Stomach (tissue), 9 donors: ENCODE results near the gene MYO1H. TPM values are rescaled to one million over a fixed set of nuclear protein-coding genes. Genes with fewer than 3 reads are reported as not detected.

Source experiments
- DNase-seq, 2 donors: peaks; one replicate each; pipeline versions ENCODE4 v3.0.0 to v3.0.0-alpha.2; 2013 to 2019
- H3K27ac ChIP-seq, 5 donors: fragments of 200-600 bp in 4 of 5; sonication (generic) in 4 of 5; one replicate each; pipeline ENCODE4 v1.5.1; 2013 to 2019; ENCODE audit warnings: mild to moderate bottlenecking in 1 of 5, moderate library complexity in 1 of 5
- H3K27me3 ChIP-seq, 3 donors: fragments of 200-600 bp; sonication (generic); one replicate each; pipeline ENCODE4 v1.5.1; 2017 to 2019; ENCODE audit warnings: mixed run types in 1 of 3
- H3K36me3 ChIP-seq, 4 donors: fragments of 200-600 bp; sonication (generic); 1 replicate in 3 of 4; 2 replicates in 1 of 4; pipeline ENCODE4 v1.5.1; 2016 to 2019
- H3K4me1 ChIP-seq, 4 donors: fragments of 200-600 bp; sonication (generic); one replicate each; pipeline ENCODE4 v1.5.1; 2016 to 2019
- H3K4me3 ChIP-seq, 4 donors: fragments of 200-600 bp; sonication (generic) in 3 of 4; one replicate each; pipeline ENCODE4 v1.5.1; 2016 to 2019; ENCODE audit warnings: mild to moderate bottlenecking in 1 of 4
- H3K9me3 ChIP-seq, 4 donors: fragments of 200-600 bp; sonication (generic); one replicate each; pipeline ENCODE4 v1.5.1; 2016 to 2019
- CTCF ChIP-seq, 7 experiments: fragments of 450-650 bp in 4 of 7; fragments of 200-600 bp in 3 of 7; sonication (generic) in 3 of 7; IDR thresholded peaks; one replicate each; pipeline ENCODE4 v1.5.1; 2016 to 2019; ENCODE audit warnings: antibody characterized with exemption in 7 of 7, control low read depth in 2 of 7, mild to moderate bottlenecking in 1 of 7
- EP300 ChIP-seq: sonication (generic); formaldehyde crosslinking; IDR thresholded peaks from one replicate; pipeline ENCODE4 v1.6.1; 2017; ENCODE audit warnings: antibody characterized with exemption
- POLR2A ChIP-seq, 4 donors: fragments of 450-650 bp; IDR thresholded peaks; one replicate each; pipeline ENCODE4 v1.6.1; 2016; ENCODE audit warnings: antibody characterized with exemption in 4 of 4, control low read depth in 2 of 4, mild to moderate bottlenecking in 1 of 4, moderate library complexity in 1 of 4
- POLR2AphosphoS5 ChIP-seq, 3 donors: sonication (generic); formaldehyde crosslinking; IDR thresholded peaks; one replicate each; pipeline ENCODE4 v1.6.1; 2016; ENCODE audit warnings: antibody characterized with exemption in 3 of 3
- WGBS, 5 donors: extraction: QIAGEN DNeasy Blood & Tissue Kit in 3 of 5; methylation state at CpG; one replicate each; pipeline versions ENCODE4 v1.1.5 to v1.1.7; 2013 to 2018; 5-methylcytosine and 5-hydroxymethylcytosine counted together
- intact Hi-C: fragments of 100-400 bp; cut with DNase I; formaldehyde crosslinking; loops from one replicate; pipeline ENCODE4 v1.15.1; 2023; ENCODE audit warnings: low total_unique reads
- polyA plus RNA-seq, 3 donors: library from polyadenylated mRNA; stranded (reverse); fragments of 200-250 nt; gene quantifications; one replicate each; pipeline ENCODE4 v1.2.3, GENCODE V29; 2013
- total RNA-seq, 5 donors: library from RNA; depleted of rRNA; stranded (reverse); fragments of >200 nt; gene quantifications; one replicate each; pipeline versions ENCODE4 v1.1.0 to v1.2.3, GENCODE V29; 2014 to 2016
- donor health status: healthy with polysubstance abuse.
- donor health status: Bipolar disorder and iron deficiency.
- donor health status: healthy.

The MYO1H gene
- total and polyA plus RNA-seq, 8 donors = 0.08 TPM; not detected in 7

DNA sequence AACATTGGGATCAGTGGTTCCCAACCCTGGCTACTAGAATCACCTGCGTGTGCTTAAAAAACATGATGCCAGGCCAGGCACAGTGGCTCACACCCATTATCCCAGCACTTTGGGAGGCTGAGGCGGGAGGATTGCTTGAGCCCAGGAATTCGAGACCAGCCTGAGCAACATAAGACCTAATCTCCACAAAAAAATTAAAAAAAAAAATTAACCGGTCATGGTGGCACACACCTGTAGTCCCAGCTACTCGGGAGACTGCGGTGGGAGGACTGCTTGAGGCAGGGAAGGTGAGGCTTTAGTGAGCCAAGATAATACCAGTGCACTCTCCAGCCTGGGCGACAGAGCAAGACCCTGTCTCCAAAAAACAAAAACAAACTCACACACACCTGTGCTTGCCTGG, 127.4 kb downstream of the MYO1H start:
- Histone ChIP-seq H3K9me3 (no peaks in the 10 kb centered on the region), H3K27me3 (no peaks in the 10 kb centered on the region), H3K27ac (peak overlapping the region in 2 of 5 donors; percentile 4 to 98), H3K4me1 (peaks cover 16 to 86% (median 55%) of the 10 kb centered on the region in 4 donors), H3K36me3 (peaks cover 0 to 12% (median 2%) of the 10 kb centered on the region in 4 donors), H3K4me3 (peak overlapping the region in 2 of 4 donors; percentile 80 to 100)
- TF ChIP-seq POLR2A (IDR thresholded peaks at IDR 0.05) (no peak), CTCF (IDR thresholded peaks at IDR 0.05) (no peak), POLR2AphosphoS5 (IDR thresholded peaks at IDR 0.05) (no peak), EP300 (no peak)
- WGBS, 5 donors = 90 to 93% (median 92%) methylated on average over 7 of the region's 7 CpGs
- intact Hi-C loops = no loop called here
- no peak for DNase-seq

DNA sequence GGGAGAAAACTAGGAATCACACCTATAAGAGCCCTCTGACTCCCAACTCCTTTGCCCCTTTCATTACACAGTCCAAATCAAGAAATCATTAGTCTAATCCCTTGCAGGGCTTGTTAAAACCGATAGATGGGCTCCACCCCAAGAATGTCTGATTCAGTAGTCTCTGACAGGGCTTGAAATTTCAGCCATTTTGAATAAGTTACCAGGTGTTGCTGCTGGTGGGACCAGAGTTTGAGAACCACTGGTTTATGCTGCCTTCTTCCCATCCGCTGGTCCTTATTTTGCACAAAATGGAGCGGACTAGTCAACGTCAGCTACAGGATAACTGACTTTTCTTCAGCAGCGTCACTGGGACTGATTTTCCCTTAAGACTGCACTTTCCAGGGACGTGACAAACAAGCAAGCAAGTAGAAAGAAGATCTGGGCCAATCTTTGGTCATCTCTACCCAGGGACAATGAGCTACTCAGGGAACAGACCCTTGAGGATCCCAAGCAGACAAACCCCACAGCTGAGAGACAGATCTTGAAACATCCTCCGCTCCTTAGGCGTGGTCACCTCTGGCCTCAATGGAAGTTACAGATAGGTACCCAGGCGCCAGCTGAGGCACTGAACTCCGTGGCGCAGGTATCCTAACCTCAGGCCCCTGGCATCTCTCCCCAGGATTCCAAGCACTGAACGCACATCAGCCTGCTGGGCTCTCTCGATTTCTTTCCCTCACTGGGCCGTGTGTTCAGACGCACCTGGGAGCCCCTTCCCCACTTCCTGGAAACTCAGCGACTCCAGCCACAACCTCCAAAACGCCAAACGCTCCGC, 128.5 kb downstream of the MYO1H start:
- no peaks in the 10 kb centered on the region for H3K9me3 ChIP-seq
- no peaks in the 10 kb centered on the region for H3K27me3 ChIP-seq
- peak overlapping the region; percentile 80 to 100 (median 90) for H3K4me3 ChIP-seq
- DNase-seq = peak in 1 of 2 donors; percentile 36
- peak overlapping the region; percentile 7 to 98 (median 96) for H3K27ac ChIP-seq
- peaks cover 15 to 78% (median 51%) of the 10 kb centered on the region in 4 donors for H3K4me1 ChIP-seq
- intact Hi-C loops = no loop called here
- 14 to 19% (median 16%) methylated on average over 19 of the region's 19 CpGs for WGBS, 5 donors
- H3K36me3 ChIP-seq = peaks cover 0 to 12% (median 1%) of the 10 kb centered on the region in 4 donors
- TF ChIP-seq POLR2AphosphoS5 (IDR thresholded peaks at IDR 0.05) (no peak), EP300 (no peak), CTCF (IDR thresholded peaks at IDR 0.05) (no peak), POLR2A (IDR thresholded peaks at IDR 0.05) (no peak)

GRCh38 chr12:109476807-109477184, 129.1 kb downstream of the MYO1H start:
- Histone ChIP-seq H3K4me1 (peaks cover 15 to 72% (median 48%) of the 10 kb centered on the region in 4 donors), H3K9me3 (no peaks in the 10 kb centered on the region), H3K27me3 (no peaks in the 10 kb centered on the region), H3K36me3 (peaks cover 0 to 12% (median 2%) of the 10 kb centered on the region in 4 donors), H3K27ac (peak overlapping the region; percentile 87 to 98 (median 96)), H3K4me3 (peak overlapping the region; percentile 80 to 100 (median 90))
- DNase-seq = no peak
- TF ChIP-seq EP300 (no peak), POLR2A (IDR thresholded peaks at IDR 0.05) (no peak), CTCF (IDR thresholded peaks at IDR 0.05) (no peak), POLR2AphosphoS5 (IDR thresholded peaks at IDR 0.05) (no peak)
- intact Hi-C loops = no loop called here
- 1 to 2% (median 1%) methylated on average over 11 of the region's 11 CpGs for WGBS, 5 donors

DNA sequence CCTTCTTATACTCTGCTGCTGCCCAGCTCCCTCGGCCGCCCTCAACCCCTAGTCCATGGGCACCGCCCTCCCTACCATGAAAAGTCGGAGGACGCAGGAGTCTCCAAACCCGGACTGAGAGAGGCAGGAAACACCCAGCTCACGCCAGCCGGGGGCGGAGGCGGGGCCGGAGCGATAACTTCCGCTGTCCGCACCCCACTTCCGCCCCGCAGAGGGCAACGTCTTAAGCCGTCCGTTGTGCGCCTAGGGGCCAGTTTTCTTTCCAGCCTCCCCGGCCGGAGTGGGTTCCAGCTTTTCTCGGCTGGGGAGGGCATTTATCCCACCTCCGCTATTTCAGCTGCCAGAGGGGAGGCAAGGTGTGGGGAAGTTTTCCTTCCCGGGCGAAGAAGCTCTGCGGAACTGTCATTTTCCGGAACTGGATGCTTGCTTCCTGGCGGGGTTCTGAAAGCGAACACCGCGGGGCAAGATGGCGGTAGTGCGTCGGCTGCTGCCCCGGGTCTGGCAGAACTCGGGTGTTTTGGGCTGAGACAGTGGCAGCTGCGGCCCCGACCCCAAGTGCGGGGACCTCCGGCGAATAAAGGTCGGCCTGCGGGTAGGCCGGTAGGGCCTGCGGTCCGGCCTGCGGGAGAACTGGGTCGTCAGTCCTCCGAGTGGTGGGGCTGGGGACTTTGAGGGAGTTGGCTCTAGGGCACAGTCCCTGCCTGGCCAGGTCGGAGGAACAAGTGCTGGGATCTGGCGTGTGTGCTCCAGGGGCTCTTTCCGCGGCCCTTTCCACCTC, 129.7 kb downstream of the MYO1H start, which contains the start of the genes KCTD10 and UBE3B:
Gene KCTD10, minus strand, starts transcription at position 116 of the 778 bp plus-strand sequence. Its CDS starts 38 bp downstream, at position 78.
Gene UBE3B, plus strand, starts transcription at position 450 of the 778 bp plus-strand sequence. CDS start 5,918 bp downstream, outside the sequence.
- Histone ChIP-seq H3K27ac (peak within 1 kb of the TSS; percentile 87 to 98 (median 96)), H3K4me1 (peaks cover 15 to 67% (median 47%) of the 10 kb centered on the region in 4 donors), H3K36me3 (peaks cover 0 to 12% (median 5%) of the 10 kb centered on the region in 4 donors), H3K9me3 (no peaks in the 10 kb centered on the region), H3K4me3 (peak within 1 kb of the TSS; percentile 80 to 100 (median 90)), H3K27me3 (no peaks in the 10 kb centered on the region)
- peak; percentile 87 to 96 for DNase-seq
- WGBS, 5 donors = 0 to 1% (median 0%) methylated on average over 33 to 54 of the region's 54 CpGs
- TF ChIP-seq EP300 = peak; percentile 2
- peak; percentile 74 to 82 (median 80) for TF ChIP-seq POLR2AphosphoS5 (IDR thresholded peaks at IDR 0.05)
- TF ChIP-seq POLR2A (IDR thresholded peaks at IDR 0.05) = peak in 1 of 4 donors; percentile 34
- no peak for TF ChIP-seq CTCF (IDR thresholded peaks at IDR 0.05)
- intact Hi-C loops = no loop called here
